Stimulated activated CD8-positive, alpha-beta memory T cell treated with anti-CD3 and anti-CD28 coated beads, Interleukin-4, amount 100 ng/mL, for 1 hour (primary cell): ENCODE results near the gene CPSF4.

ENCODE experiments used
- DNase-seq, 2 donors: peaks; one replicate each; pipeline ENCODE4 v3.0.0-alpha.2; 2020; ENCODE audit warnings: low read depth in 2 of 2, low spot score in 1 of 2

Gene CPSF4

GRCh38 chr7:99438573-99439480 is at the start of gene CPSF4, which contains the start of gene PTCD1:
CPSF4 (plus strand) TSS chr7:99438943; CDS start chr7:99439083, 140 bp downstream.
PTCD1 (minus strand) TSS chr7:99438798; CDS start chr7:99435242, 3,556 bp downstream.
- DNase-seq, result peak; percentile 61 to 81

- DNase-seq, result no peak
Measured at GRCh38 chr7:99389772-99390171, 49.0 kb upstream of the CPSF4 start.

- DNase-seq, result no peak
Measured at GRCh38 chr7:99390941-99391602, 47.7 kb upstream of the CPSF4 start.

GRCh38 chr7:99392046-99392445 is 46.7 kb upstream of the CPSF4 start:
- no peak for DNase-seq

- peak in 1 of 2 donors; percentile 62 for DNase-seq
Measured at GRCh38 chr7:99392659-99393354, 45.9 kb upstream of the CPSF4 start.

- no peak for DNase-seq
Measured at GRCh38 chr7:99393355-99394187, 45.2 kb upstream of the CPSF4 start.

GRCh38 chr7:99394188-99394502 is 44.6 kb upstream of the CPSF4 start:
- no peak for DNase-seq

GRCh38 chr7:99395616-99396327 is 43.0 kb upstream of the CPSF4 start:
- no peak for DNase-seq

GRCh38 chr7:99396418-99397296 is 42.1 kb upstream of the CPSF4 start:
- no peak for DNase-seq

- DNase-seq, result no peak
Measured at GRCh38 chr7:99397297-99397983, 41.3 kb upstream of the CPSF4 start.

GRCh38 chr7:99398891-99399445 is 39.8 kb upstream of the CPSF4 start:
- no peak for DNase-seq

GRCh38 chr7:99399597-99399996 is 39.1 kb upstream of the CPSF4 start:
- DNase-seq, result no peak

- no peak for DNase-seq
Measured at GRCh38 chr7:99402854-99403253, 35.9 kb upstream of the CPSF4 start.

- no peak for DNase-seq
Measured at GRCh38 chr7:99403764-99404163, 35.0 kb upstream of the CPSF4 start.

- no peak for DNase-seq
Measured at GRCh38 chr7:99404235-99404976, 34.3 kb upstream of the CPSF4 start.

- no peak for DNase-seq
Measured at GRCh38 chr7:99404977-99405320, 33.8 kb upstream of the CPSF4 start.

- DNase-seq, result no peak
Measured at GRCh38 chr7:99406557-99406956, 32.2 kb upstream of the CPSF4 start.

- no peak for DNase-seq
Measured at GRCh38 chr7:99407872-99408378, 30.8 kb upstream of the CPSF4 start.
